HTR-8/SVneo (cell line): ENCODE results near the gene RGL3.
A peak's percentile ranks its signal among the peaks of the same experiment; 100 is the strongest.
"Not testable (repeated sequence)": the region's sequence is repeated elsewhere in the genome, so short reads cannot be mapped to it uniquely, and the experiment has no call there.

Experiments
- DNase-seq: peaks from one replicate; pipeline ENCODE4 v3.0.0; 2011; ENCODE audit warnings: low spot score, mixed read lengths; ENCODE audit not compliant: insufficient read length
- FAIRE-seq: peaks from 2 replicates; lab custom pipeline; 2011; peaks lifted over from hg19 to GRCh38; lab: Jason Lieb, UNC

Gene RGL3

GRCh38 chr19:11450570-11451326, 31.6 kb upstream of the RGL3 start:
- FAIRE-seq: no peak

GRCh38 chr19:11448923-11449554, 29.9 kb upstream of the RGL3 start:
- no peak for FAIRE-seq

More at GRCh38 chr19:11450570-11451326, 31.6 kb upstream of the RGL3 start:
- no peak for DNase-seq

GRCh38 chr19:11448410-11448809, 29.3 kb upstream of the RGL3 start:
- DNase-seq (no peak), FAIRE-seq (no peak)

More at GRCh38 chr19:11448923-11449554, 29.9 kb upstream of the RGL3 start:
- no peak for DNase-seq

- FAIRE-seq (no peak), DNase-seq (no peak)
Measured at GRCh38 chr19:11447347-11448262, 28.5 kb upstream of the RGL3 start.

- FAIRE-seq (no peak), DNase-seq (peak; percentile 63)
Measured at GRCh38 chr19:11446652-11447301, 27.7 kb upstream of the RGL3 start.

GRCh38 chr19:11446271-11446651, 27.1 kb upstream of the RGL3 start:
- DNase-seq: no peak
- FAIRE-seq: no peak

- FAIRE-seq (no peak), DNase-seq (no peak)
Measured at GRCh38 chr19:11445141-11445540, 26.0 kb upstream of the RGL3 start.

- DNase-seq (no peak), FAIRE-seq (no peak)
Measured at GRCh38 chr19:11444059-11444458, 24.9 kb upstream of the RGL3 start.

- FAIRE-seq: no peak
- DNase-seq: no peak
Measured at GRCh38 chr19:11437955-11438354, 18.8 kb upstream of the RGL3 start.

GRCh38 chr19:11435833-11436313, 16.8 kb upstream of the RGL3 start:
- FAIRE-seq (no peak), DNase-seq (no peak)

GRCh38 chr19:11435057-11435832, 16.1 kb upstream of the RGL3 start, which contains the start of the genes ODAD3 and PRKCSH:
Gene ODAD3, minus strand, starts transcription at chr19:11435121. Its CDS starts 105 bp downstream, at chr19:11435016.
Gene PRKCSH, plus strand, starts transcription at chr19:11435635. Its CDS starts 483 bp downstream, at chr19:11436118.
- DNase-seq: peak; percentile 99
- peak; percentile 99 for FAIRE-seq

GRCh38 chr19:11434703-11435056, 15.6 kb upstream of the RGL3 start:
- no peak for FAIRE-seq
- no peak for DNase-seq

- not testable (repeated sequence) for DNase-seq, FAIRE-seq
Measured at GRCh38 chr19:11433526-11433925, 14.4 kb upstream of the RGL3 start.

GRCh38 chr19:11426656-11427055, 7.5 kb upstream of the RGL3 start:
- DNase-seq: no peak
- no peak for FAIRE-seq

GRCh38 chr19:11425719-11426457, 6.8 kb upstream of the RGL3 start:
- no peak for FAIRE-seq
- DNase-seq: no peak

GRCh38 chr19:11423791-11424181, 4.7 kb upstream of the RGL3 start:
- DNase-seq: no peak
- FAIRE-seq: no peak

GRCh38 chr19:11423164-11423790, 4.2 kb upstream of the RGL3 start:
- no peak for FAIRE-seq

More at GRCh38 chr19:11423164-11423790, 4.2 kb upstream of the RGL3 start:
- DNase-seq: no peak
